IMR-90 (cell line): ENCODE measurements around the gene SEMA6A. TPM values are rescaled to one million over a fixed set of nuclear protein-coding genes. Genes with fewer than 3 reads are reported as not detected.

ENCODE experiments used
- ATAC-seq: fragments of 200-7000 bp; cut with Tn5 transposase; 2 replicates; pipeline ENCODE4 v1.9.1; 2020; ENCODE audit warnings: low read depth, mild to moderate bottlenecking, moderate library complexity
- BruUV-seq: library from RNA; stranded (reverse); fragments of 400-500 nt; replicated peaks from 2 replicates; lab custom pipeline; 2021; lab: Mats Ljungman, UMichigan
- CTCF ChIA-PET: fragments of 300-600 bp; formaldehyde crosslinking; extraction: SDS; loops from one replicate; lab custom pipeline; 2021; ENCODE audit warnings: antibody characterized with exemption; lab: Yijun Ruan, JAX
- POLR2A ChIA-PET: fragments of 300-600 bp; sonication (Branson Sonifier 250); formaldehyde crosslinking; loops from one replicate; lab custom pipeline; 2022; ENCODE audit warnings: antibody characterized with exemption; ENCODE audit not compliant: unreplicated experiment; lab: Charles Lee
- DNase-seq: peaks from one replicate; pipeline ENCODE4 v3.0.0; 2013
- H2AFZ ChIP-seq: replicated peaks from 2 replicates; pipeline ENCODE3; 2013; ENCODE audit warnings: low read length, mild to moderate bottlenecking; ENCODE audit not compliant: poor library complexity
- H2AK5ac ChIP-seq: 2 replicates; pipeline ENCODE4 v1.6.1; 2013; ENCODE audit warnings: low read depth, low read length, inconsistent platforms
- H2AK9ac ChIP-seq: replicated peaks from 2 replicates; pipeline ENCODE3; 2013; ENCODE audit warnings: mild to moderate bottlenecking, low read depth, low read length, moderate library complexity; ENCODE audit not compliant: poor library complexity
- H2BK120ac ChIP-seq: 2 replicates; pipeline ENCODE4 v1.6.1; 2013; ENCODE audit warnings: low read depth, low read length, inconsistent platforms
- H2BK15ac ChIP-seq: 3 replicates; pipeline ENCODE4 v1.6.1; 2013; ENCODE audit warnings: low read depth, low read length, inconsistent platforms
- H2BK20ac ChIP-seq: 2 replicates; pipeline ENCODE4 v1.6.1; 2013; ENCODE audit warnings: low read depth, mild to moderate bottlenecking, inconsistent platforms, low read length, moderate library complexity
- H2BK5ac ChIP-seq: 2 replicates; pipeline ENCODE4 v1.6.1; 2013; ENCODE audit warnings: mild to moderate bottlenecking, low read depth, low read length, inconsistent platforms; ENCODE audit not compliant: poor library complexity, severe bottlenecking
- H3K14ac ChIP-seq: replicated peaks from 2 replicates; pipeline ENCODE4 v1.6.1; 2013; ENCODE audit warnings: low read depth, low read length, inconsistent platforms
- H3K18ac ChIP-seq: 2 replicates; pipeline ENCODE4 v1.6.1; 2013; ENCODE audit warnings: low read depth, low read length, control low read depth
- H3K23ac ChIP-seq: 2 replicates; pipeline ENCODE4 v1.6.1; 2013; ENCODE audit warnings: low read depth, low read length, inconsistent platforms
- H3K27ac ChIP-seq: 2 replicates; pipeline ENCODE4 v1.5.1; 2013; ENCODE audit warnings: mild to moderate bottlenecking, control low read depth, low read length; ENCODE audit not compliant: insufficient read depth
- H3K27me3 ChIP-seq: 2 replicates; pipeline ENCODE4 v1.6.1; 2013; ENCODE audit warnings: low read length; ENCODE audit not compliant: control insufficient read depth, insufficient read depth
- H3K36me3 ChIP-seq: 2 replicates; pipeline ENCODE4 v1.6.1; 2013; ENCODE audit warnings: low read length, mixed read lengths; ENCODE audit not compliant: control insufficient read depth, insufficient read depth
- H3K4ac ChIP-seq: 2 replicates; pipeline ENCODE4 v1.6.1; 2013; ENCODE audit warnings: low read depth, low read length, inconsistent platforms
- H3K4me1 ChIP-seq: 2 replicates; pipeline ENCODE4 v1.6.1; 2013; ENCODE audit warnings: low read length, mixed read lengths; ENCODE audit not compliant: control insufficient read depth, insufficient read depth
- H3K4me2 ChIP-seq: 2 replicates; pipeline ENCODE4 v1.6.1; 2013; ENCODE audit warnings: low read depth, mild to moderate bottlenecking, control low read depth, low read length, moderate library complexity
- H3K4me3 ChIP-seq: 2 replicates; pipeline ENCODE4 v1.5.1; 2013; ENCODE audit warnings: low read depth, mild to moderate bottlenecking, control low read depth, low read length, moderate library complexity; ENCODE audit not compliant: insufficient read depth
- H3K56ac ChIP-seq: 2 replicates; pipeline ENCODE4 v1.6.1; 2013; ENCODE audit warnings: low read length, inconsistent platforms; ENCODE audit not compliant: insufficient read depth; ENCODE audit errors: extremely low read depth
- H3K79me1 ChIP-seq, 2 experiments: 2 replicates each; pipeline ENCODE4 v1.6.1; 2013; ENCODE audit warnings: low read length in 2 of 2, inconsistent platforms in 1 of 2, low read depth in 1 of 2
- H3K9ac ChIP-seq: 2 replicates; pipeline ENCODE4 v1.6.1; 2013; ENCODE audit warnings: low read depth, low read length, control low read depth
- H3K9me1 ChIP-seq: 2 replicates; pipeline ENCODE4 v1.6.1; 2013; ENCODE audit warnings: low read length, inconsistent platforms; ENCODE audit not compliant: insufficient read depth
- H3K9me3 ChIP-seq: 2 replicates; pipeline ENCODE4 v1.6.1; 2013; ENCODE audit warnings: low read length; ENCODE audit not compliant: control insufficient read depth, insufficient read depth
- H4K20me1 ChIP-seq: 2 replicates; pipeline ENCODE4 v1.6.1; 2013; ENCODE audit warnings: low read length, inconsistent platforms; ENCODE audit not compliant: insufficient read depth
- H4K5ac ChIP-seq: 2 replicates; pipeline ENCODE4 v1.6.1; 2013; ENCODE audit warnings: mild to moderate bottlenecking, low read depth, low read length, control low read depth
- H4K8ac ChIP-seq, 2 experiments: 2 replicates each; pipeline ENCODE4 v1.6.1; 2013; ENCODE audit warnings: low read depth in 2 of 2, low read length in 2 of 2, control low read depth in 1 of 2, inconsistent platforms in 1 of 2
- H4K91ac ChIP-seq: 2 replicates; pipeline ENCODE4 v1.6.1; 2013; ENCODE audit warnings: low read depth, low read length, inconsistent platforms; ENCODE audit not compliant: insufficient read depth
- BHLHE40 ChIP-seq: fragments of 150-350 bp; IDR thresholded peaks from 2 replicates; pipeline ENCODE4 v1.6.1; 2016; ENCODE audit warnings: mild to moderate bottlenecking, low read depth, low read length
- CEBPB ChIP-seq: IDR thresholded peaks from 2 replicates; pipeline ENCODE4 v1.6.1; 2012; ENCODE audit warnings: low read depth, low read length, improper control_type of control experiment
- CHD1 ChIP-seq: IDR thresholded peaks from 2 replicates; pipeline ENCODE4 v1.6.1; 2012; ENCODE audit warnings: low read depth, low read length, improper control_type of control experiment
- CTCF ChIP-seq: conservative IDR thresholded peaks from 2 replicates; pipeline ENCODE4 v1.5.1; 2012; ENCODE audit warnings: mild to moderate bottlenecking, low read depth, low read length, improper control_type of control experiment
- ELK1 ChIP-seq: fragments of 150-350 bp; IDR thresholded peaks from 2 replicates; pipeline ENCODE4 v1.6.1; 2016; ENCODE audit warnings: low read depth, mild to moderate bottlenecking, low read length, moderate library complexity, borderline replicate concordance
- FOS ChIP-seq: fragments of 150-350 bp; IDR thresholded peaks from 2 replicates; pipeline ENCODE4 v1.6.1; 2016; ENCODE audit warnings: low read depth, low read length
- MAFK ChIP-seq: IDR thresholded peaks from 2 replicates; pipeline ENCODE4 v1.6.1; 2012; ENCODE audit warnings: low read depth, low read length, improper control_type of control experiment
- MAZ ChIP-seq: IDR thresholded peaks from 2 replicates; pipeline ENCODE4 v1.6.1; 2012; ENCODE audit warnings: low read depth, mild to moderate bottlenecking, low read length, improper control_type of control experiment, moderate library complexity, borderline replicate concordance
- MXI1 ChIP-seq: IDR thresholded peaks from 2 replicates; pipeline ENCODE4 v1.6.1; 2012; ENCODE audit warnings: low read depth, mild to moderate bottlenecking, low read length, moderate library complexity, borderline replicate concordance
- NFE2L2 ChIP-seq: fragments of 150-350 bp; IDR thresholded peaks from 2 replicates; pipeline ENCODE4 v1.6.1; 2016; ENCODE audit warnings: low read depth, mild to moderate bottlenecking, low read length
- POLR2A ChIP-seq: IDR thresholded peaks from 2 replicates; pipeline ENCODE4 v1.6.1; 2012; ENCODE audit warnings: mild to moderate bottlenecking, low read depth, low read length
- RAD21 ChIP-seq: IDR thresholded peaks from 2 replicates; pipeline ENCODE4 v1.6.1; 2012; ENCODE audit warnings: low read length, improper control_type of control experiment
- RCOR1 ChIP-seq: IDR thresholded peaks from 2 replicates; pipeline ENCODE4 v1.6.1; 2012; ENCODE audit warnings: mild to moderate bottlenecking, low read length, improper control_type of control experiment; ENCODE audit not compliant: insufficient replicate concordance
- RFX5 ChIP-seq: IDR thresholded peaks from 2 replicates; pipeline ENCODE4 v1.8.0; 2012; ENCODE audit warnings: low read depth, mild to moderate bottlenecking, low read length, moderate library complexity
- SMC3 ChIP-seq: fragments of 150-350 bp; IDR thresholded peaks from 2 replicates; pipeline ENCODE4 v1.6.1; 2016; ENCODE audit warnings: low read depth, mild to moderate bottlenecking, antibody characterized with exemption, low read length, moderate library complexity
- USF2 ChIP-seq: fragments of 150-350 bp; IDR thresholded peaks from 2 replicates; pipeline ENCODE4 v1.6.1; 2017; ENCODE audit warnings: mild to moderate bottlenecking, antibody characterized with exemption, low read length, low read depth
- WGBS, 2 experiments: methylation state at CpG; one replicate each; pipeline versions ENCODE4 v1.1.5 to v1.1.7; 2013; ENCODE audit warnings: missing lambda C conversion rate in 2 of 2; ENCODE audit not compliant: insufficient read length in 1 of 2; ENCODE audit errors: extremely low coverage in 2 of 2; 5-methylcytosine and 5-hydroxymethylcytosine counted together
- dilution Hi-C: fragments of 300-500 bp; cut with HindIII; formaldehyde crosslinking; loops from one replicate; pipeline ENCODE4 v1.14.3; 2018; ENCODE audit warnings: low sequenced_read_pairs; ENCODE audit not compliant: unreplicated experiment
- in situ Hi-C: fragments of 300-500 bp; cut with MboI; formaldehyde crosslinking; loops from 3 replicates; pipeline ENCODE4 v1.14.3; 2019; ENCODE audit warnings: low sequenced_read_pairs, inconsistent platforms, mixed read lengths
- intact Hi-C: fragments of 100-400 bp; cut with micrococcal nuclease; formaldehyde crosslinking; loops from 2 replicates; pipeline ENCODE4 v1.10.0; 2022
- polyA plus RNA-seq, 3 experiments: library from polyadenylated mRNA; depleted of rRNA; stranded (reverse); fragments of >200 nt; gene quantifications; 2 replicates each; pipeline ENCODE4 v1.2.3, GENCODE V29; 2012; ENCODE audit warnings: low replicate concordance in 1 of 3
- total RNA-seq: library from RNA; depleted of rRNA; stranded (reverse); fragments of >200 nt; gene quantifications from 2 replicates; pipeline ENCODE4 v1.2.3, GENCODE V29; 2012

The SEMA6A gene
- total and polyA plus RNA-seq, 2 of the 4 experiments (the other 2 are of a cell fraction): 0.27 to 0.36 TPM

DNA sequence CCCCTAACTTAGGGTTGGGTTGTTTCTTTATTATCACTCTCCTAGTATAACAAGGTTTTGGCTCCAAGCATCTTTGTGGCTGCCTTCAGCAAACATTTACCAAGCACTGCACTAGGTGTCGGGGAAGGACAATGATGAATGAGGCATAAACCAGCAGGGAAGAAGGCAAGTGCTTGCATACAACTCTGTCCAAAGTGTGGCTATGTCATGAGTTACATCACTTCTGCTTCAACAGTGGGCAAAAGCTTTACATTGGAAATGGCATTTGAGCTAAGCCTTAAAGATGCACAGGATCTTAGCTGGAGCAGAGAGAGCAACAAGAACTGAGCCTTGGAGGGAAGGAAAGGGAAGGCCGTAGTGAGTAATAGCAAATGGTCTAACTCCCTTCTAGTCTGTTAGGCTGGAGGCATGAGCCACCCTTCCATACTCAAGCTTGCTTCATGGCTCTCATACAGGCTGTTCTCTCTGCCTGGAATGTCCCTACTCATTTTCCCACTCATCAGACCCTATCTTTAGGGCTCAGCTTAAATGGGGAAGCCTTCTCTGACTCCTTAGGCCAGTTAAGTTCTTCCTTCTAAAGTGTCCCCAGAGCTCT, 121.8 kb downstream of the SEMA6A start:
- no peak overlapping the region for H2BK5ac ChIP-seq
- in situ Hi-C loops: no loop called here
- WGBS, 2 experiments: no CpG with 5 or more reads among the region's 2 CpGs

More for the DNA sequence above, 121.8 kb downstream of the SEMA6A start:
- Histone ChIP-seq H3K18ac (no peak overlapping the region), H3K14ac (no peak overlapping the region), H3K4me3 (no peak overlapping the region), H3K4me1 (0 out of 2 replicates have a peak, but pooled peaks cover 2% of the 10 kb centered on the region), H3K27me3 (peaks cover 14% of the 10 kb centered on the region), H3K27ac (no peak overlapping the region), H3K9me1 (peaks cover 9% of the 10 kb centered on the region; the same call in 1 of the 2 replicates), H3K56ac (no peak overlapping the region), H2AK9ac (no peak overlapping the region), H3K9ac (no peak overlapping the region), H3K9me3 (no peaks in the 10 kb centered on the region), H2BK120ac (no peak overlapping the region), H4K5ac (no peak overlapping the region), H2BK15ac (no peak overlapping the region), H4K20me1 (peaks cover 11% of the 10 kb centered on the region; the same call in 1 of the 2 replicates), H2AFZ (no peak overlapping the region), H4K8ac (no peak overlapping the region), H3K23ac (no peak overlapping the region), H2BK20ac (no peak overlapping the region), H3K4me2 (no peak overlapping the region), H3K36me3 (no peaks in the 10 kb centered on the region), H3K79me1 (no peaks in the 10 kb centered on the region), H3K4ac (no peak overlapping the region), H2AK5ac (no peak overlapping the region), H4K91ac (no peak overlapping the region)
- dilution Hi-C loops (no loop called here), intact Hi-C loops (no loop called here)
- ChIA-PET POLR2A (no interaction called here), CTCF (interaction anchor here (1.7 kb wide), 1 partner anchor 315 kb away, joined by 4 read pairs; no protein-coding TSS in a partner anchor)
- no TSS peak for BruUV-seq
- DNase-seq (no peak), ATAC-seq (no peak)
- TF ChIP-seq RAD21: no peak
- TF ChIP-seq RCOR1: no peak
- TF ChIP-seq CEBPB: no peak
- no peak for TF ChIP-seq MAZ
- TF ChIP-seq RFX5: no peak
- no peak for TF ChIP-seq FOS
- no peak for TF ChIP-seq CTCF
- TF ChIP-seq POLR2A: no peak
- no peak for TF ChIP-seq MXI1
- TF ChIP-seq USF2: no peak
- no peak for TF ChIP-seq BHLHE40
- no peak for TF ChIP-seq ELK1
- TF ChIP-seq SMC3: no peak
- no peak for TF ChIP-seq CHD1
- no peak for TF ChIP-seq MAFK
- TF ChIP-seq NFE2L2: no peak
